ENCODE data around the gene ZCCHC24.

Gene ZCCHC24

GRCh38 chr10:79396520-79396919 lies 48.9 kb downstream of the ZCCHC24 start:
- no peak for DNase-seq

- no peak for DNase-seq
These were observed 50.8 kb downstream of the ZCCHC24 start for GRCh38 chr10:79394664-79395063.

- no peak for DNase-seq
These were observed 51.4 kb downstream of the ZCCHC24 start for GRCh38 chr10:79393924-79394610.

GRCh38 chr10:79393221-79393923 lies 52.1 kb downstream of the ZCCHC24 start:
- DNase-seq, result no peak

GRCh38 chr10:79392506-79393176 lies 52.8 kb downstream of the ZCCHC24 start:
- DNase-seq, result no peak

- DNase-seq, result no peak
These were observed 53.4 kb downstream of the ZCCHC24 start for GRCh38 chr10:79392020-79392398.

- no peak for DNase-seq
These were observed 54.0 kb downstream of the ZCCHC24 start for GRCh38 chr10:79391231-79392019.

GRCh38 chr10:79390551-79391229 lies 54.7 kb downstream of the ZCCHC24 start:
- no peak for DNase-seq

GRCh38 chr10:79390057-79390456 lies 55.4 kb downstream of the ZCCHC24 start:
- DNase-seq, result no peak

GRCh38 chr10:79387974-79388850 lies 57.2 kb downstream of the ZCCHC24 start:
- no peak for DNase-seq

GRCh38 chr10:79387466-79387973 lies 57.9 kb downstream of the ZCCHC24 start:
- no peak for DNase-seq

- DNase-seq, result no peak
These were observed 58.6 kb downstream of the ZCCHC24 start for GRCh38 chr10:79386637-79387465.

- DNase-seq, result no peak
These were observed 59.5 kb downstream of the ZCCHC24 start for GRCh38 chr10:79385804-79386531.

GRCh38 chr10:79385392-79385795 lies 60.0 kb downstream of the ZCCHC24 start:
- DNase-seq, result no peak

GRCh38 chr10:79384773-79385391 lies 60.5 kb downstream of the ZCCHC24 start:
- no peak for DNase-seq

GRCh38 chr10:79383974-79384606 lies 61.3 kb downstream of the ZCCHC24 start:
- DNase-seq, result no peak

GRCh38 chr10:79382491-79382941 lies 62.9 kb downstream of the ZCCHC24 start:
- no peak for DNase-seq

- DNase-seq, result no peak
These were observed 63.6 kb downstream of the ZCCHC24 start for GRCh38 chr10:79381804-79382221.
